ENCODE data around the gene MST1R. TPM values are rescaled to one million over a fixed set of nuclear protein-coding genes. Genes with fewer than 3 reads are reported as not detected.

Gene MST1R
- total and polyA plus RNA-seq, 9 of the 15 experiments (the other 6 are each of a cell fraction or from before 2014, with no cell fraction given): 1.3 to 10.0 (median 3.8) TPM

GRCh38 chr3:49906073-49906743, 2.5 kb upstream of the MST1R start:
- H3K36me3 ChIP-seq (ENCODE audit: control insufficient read depth, insufficient read depth, low read length): peaks cover 14% of the 10 kb centered on the region; the same call in 2 of the 3 replicates
- H3K9me1 ChIP-seq (ENCODE audit: control insufficient read depth, insufficient read depth, low read length): peaks cover 2% of the 10 kb centered on the region
- intact Hi-C loops (cut with micrococcal nuclease) (loop anchor here (1.0 to 10.0 kb wide), 4 partner anchors 65 to 351 kb away; partner anchors contain the start of genes BSN and INKA1), in situ Hi-C loops (cut with MboI) (no loop called here)
- peaks cover 37 to 73% of the 10 kb centered on the region in 2 experiments for H3K4me1 ChIP-seq (replicated peaks in 1 of 2; ENCODE audit: control insufficient read depth in 2 of 2, insufficient read depth in 2 of 2, low read length in 2 of 2)
- ChIA-PET CTCF (ENCODE audit: low intra/inter-chr PET ratio) (interaction anchor here (0.7 to 1.4 kb wide), 2 partner anchors 65 to 203 kb away, joined by 3 to 7 read pairs; no protein-coding TSS in a partner anchor), POLR2A (interaction anchor here (1.2 kb wide), 1 partner anchor 19 kb away, joined by 3 read pairs; no protein-coding TSS in a partner anchor)
- peak overlapping the region; percentile 82 for H3K27ac ChIP-seq (ENCODE audit: extremely low read depth, low read depth, low read length)
- H3K9me3 ChIP-seq (replicated peaks; ENCODE audit: control insufficient read depth, insufficient read depth, low read depth, low read length): no peaks in the 10 kb centered on the region
- no peaks in the 10 kb centered on the region for H4K20me1 ChIP-seq (replicated peaks; ENCODE audit: control insufficient read depth, insufficient read depth, low read length)
- peak overlapping the region; percentile 31 for H3K4me3 ChIP-seq
- ATAC-seq (peak; percentile 75), FAIRE-seq (peak; percentile 88), DNase-seq (ENCODE audit: extremely low read depth in 1 of 4, low spot score in 3 of 4) (peak; percentile 76 to 86 (median 80))
- H3K79me2 ChIP-seq (ENCODE audit: control insufficient read depth, insufficient read depth, low read length): peaks cover 27% of the 10 kb centered on the region
- WGBS (ENCODE audit: insufficient coverage, low coverage, missing lambda C conversion rate): 25% methylated on average over 9 of the region's 15 CpGs
- peak overlapping the region; percentile 75 for H3K4me2 ChIP-seq (ENCODE audit: insufficient read depth, low read length)
- peak overlapping the region; percentile 69 for H2AFZ ChIP-seq (ENCODE audit: low read depth, low read length)
- BruUV-seq (replicated peaks): no TSS peak
- H3K27me3 ChIP-seq (ENCODE audit: control insufficient read depth in 2 of 2, insufficient read depth in 2 of 2, low read length in 2 of 2): no peaks in the 10 kb centered on the region
- peak overlapping the region; percentile 72 to 84 for H3K9ac ChIP-seq (ENCODE audit: insufficient read depth in 1 of 2, low read depth in 2 of 2, low read length in 2 of 2)
- TF ChIP-seq ZZZ3 (IDR thresholded peaks at IDR 0.05): no peak
- peak; percentile 57 to 74 for TF ChIP-seq RAD21 (CRISPR knock-in tag; conservative IDR thresholded peaks at IDR 0.05 in 1 of 2, IDR thresholded peaks at IDR 0.05 in 1 of 2)
- no peak for TF ChIP-seq ZNF740 (CRISPR knock-in tag; IDR thresholded peaks at IDR 0.05)
- 0 out of 4 replicates have a peak, but pooled peaks of 1 of the 2 experiments have one; percentile 33 for TF ChIP-seq ZNF740 (tag; IDR thresholded peaks at IDR 0.05)
- TF ChIP-seq E2F8 (IDR thresholded peaks at IDR 0.05; ENCODE audit: low read depth, partially characterized antibody): no peak
- TF ChIP-seq LCOR (CRISPR knock-in tag; IDR thresholded peaks at IDR 0.05): peak; percentile 75
- 0 out of 2 replicates have a peak, but pooled peaks have one; percentile 5 for TF ChIP-seq L3MBTL2 (IDR thresholded peaks at IDR 0.05)
- no peak for TF ChIP-seq FOS (IDR thresholded peaks at IDR 0.05; ENCODE audit: extremely low read depth, insufficient read length)
- TF ChIP-seq KLF10 (CRISPR knock-in tag; IDR thresholded peaks at IDR 0.05): no peak
- peak; percentile 52 for TF ChIP-seq CTCFL (IDR thresholded peaks at IDR 0.05; ENCODE audit: borderline replicate concordance, insufficient read depth, low read depth, low read length, poor library complexity, severe bottlenecking)
- TF ChIP-seq MAZ (CRISPR knock-in tag; conservative IDR thresholded peaks at IDR 0.05 in 1 of 2, IDR thresholded peaks at IDR 0.05 in 1 of 2): peak; percentile 47 to 74
- TF ChIP-seq ZNF12 (CRISPR knock-in tag; IDR thresholded peaks at IDR 0.05): no peak
- TF ChIP-seq SPI1 (IDR thresholded peaks at IDR 0.05; ENCODE audit: borderline replicate concordance, low read depth, low read length): peak; percentile 91
- no peak for TF ChIP-seq ZFP30 (CRISPR knock-in tag; IDR thresholded peaks at IDR 0.05; ENCODE audit: borderline replicate concordance)
- TF ChIP-seq ZNF316 (IDR thresholded peaks at IDR 0.05): no peak
